GM18507 (cell line): ENCODE measurements around the gene CNTN4.

ENCODE experiments used
- DNase-seq: peaks from one replicate; pipeline ENCODE4 v3.0.0; 2011; ENCODE audit warnings: low read depth; ENCODE audit not compliant: insufficient read length; ENCODE audit errors: extremely low spot score
- FAIRE-seq: peaks from 2 replicates; lab custom pipeline; 2011; peaks lifted over from hg19 to GRCh38; lab: Jason Lieb, UNC

The CNTN4 gene

GRCh38 chr3:3027976-3028567 lies 929.4 kb downstream of the CNTN4 start:
- FAIRE-seq: peak; percentile 18

GRCh38 chr3:3031326-3031725 lies 932.7 kb downstream of the CNTN4 start:
- no peak for DNase-seq
- no peak for FAIRE-seq

More at GRCh38 chr3:3027976-3028567, 929.4 kb downstream of the CNTN4 start:
- no peak for DNase-seq

GRCh38 chr3:3037156-3037555 lies 938.5 kb downstream of the CNTN4 start:
- DNase-seq: no peak
- no peak for FAIRE-seq

GRCh38 chr3:3038201-3038991 lies 939.7 kb downstream of the CNTN4 start:
- DNase-seq (no peak), FAIRE-seq (no peak)

GRCh38 chr3:3053974-3054373 lies 955.3 kb downstream of the CNTN4 start:
- FAIRE-seq (no peak), DNase-seq (no peak)

- FAIRE-seq (no peak), DNase-seq (no peak)
Observed at GRCh38 chr3:3059645-3060044, 961.0 kb downstream of the CNTN4 start.

GRCh38 chr3:3064297-3064696 lies 965.6 kb downstream of the CNTN4 start:
- no peak for DNase-seq
- FAIRE-seq: no peak

- DNase-seq (no peak), FAIRE-seq (no peak)
Observed at GRCh38 chr3:3065876-3066275, 967.2 kb downstream of the CNTN4 start.

- no peak for DNase-seq
- FAIRE-seq: no peak
Observed at GRCh38 chr3:3066378-3066777, 967.7 kb downstream of the CNTN4 start.

- no peak for FAIRE-seq
- no peak for DNase-seq
Observed at GRCh38 chr3:3066910-3067309, 968.2 kb downstream of the CNTN4 start.

- DNase-seq (no peak), FAIRE-seq (no peak)
Observed at GRCh38 chr3:3068358-3068881, 969.8 kb downstream of the CNTN4 start.

- FAIRE-seq: no peak
- no peak for DNase-seq
Observed at GRCh38 chr3:3069723-3070122, 971.1 kb downstream of the CNTN4 start.

- DNase-seq: no peak
- no peak for FAIRE-seq
Observed at GRCh38 chr3:3071136-3071535, 972.5 kb downstream of the CNTN4 start.

- FAIRE-seq: no peak
- DNase-seq: no peak
Observed at GRCh38 chr3:3074551-3075257, 976.0 kb downstream of the CNTN4 start.

GRCh38 chr3:3080309-3080708 lies 981.6 kb downstream of the CNTN4 start:
- DNase-seq: no peak
- FAIRE-seq: no peak

GRCh38 chr3:3081381-3082233 lies 982.9 kb downstream of the CNTN4 start:
- FAIRE-seq: peak; percentile 70
- DNase-seq: no peak

GRCh38 chr3:3082234-3082924 lies 983.7 kb downstream of the CNTN4 start:
- peak; percentile 87 for FAIRE-seq
- no peak for DNase-seq

GRCh38 chr3:3084890-3085289 lies 986.2 kb downstream of the CNTN4 start:
- DNase-seq (no peak), FAIRE-seq (no peak)

GRCh38 chr3:3085782-3086181 lies 987.1 kb downstream of the CNTN4 start:
- FAIRE-seq: peak; percentile 61

More at GRCh38 chr3:3085782-3086181, 987.1 kb downstream of the CNTN4 start:
- no peak for DNase-seq
